GM21526 (cell line): ENCODE data around the gene CADM4.

ENCODE experiments used
- ATAC-seq: cut with Tn5 transposase; IDR thresholded peaks from one replicate; pipeline ENCODE4 v1.9.1; 2021; ENCODE audit warnings: moderate library complexity; ENCODE audit not compliant: unreplicated experiment, low FRiP score

The CADM4 gene

DNA sequence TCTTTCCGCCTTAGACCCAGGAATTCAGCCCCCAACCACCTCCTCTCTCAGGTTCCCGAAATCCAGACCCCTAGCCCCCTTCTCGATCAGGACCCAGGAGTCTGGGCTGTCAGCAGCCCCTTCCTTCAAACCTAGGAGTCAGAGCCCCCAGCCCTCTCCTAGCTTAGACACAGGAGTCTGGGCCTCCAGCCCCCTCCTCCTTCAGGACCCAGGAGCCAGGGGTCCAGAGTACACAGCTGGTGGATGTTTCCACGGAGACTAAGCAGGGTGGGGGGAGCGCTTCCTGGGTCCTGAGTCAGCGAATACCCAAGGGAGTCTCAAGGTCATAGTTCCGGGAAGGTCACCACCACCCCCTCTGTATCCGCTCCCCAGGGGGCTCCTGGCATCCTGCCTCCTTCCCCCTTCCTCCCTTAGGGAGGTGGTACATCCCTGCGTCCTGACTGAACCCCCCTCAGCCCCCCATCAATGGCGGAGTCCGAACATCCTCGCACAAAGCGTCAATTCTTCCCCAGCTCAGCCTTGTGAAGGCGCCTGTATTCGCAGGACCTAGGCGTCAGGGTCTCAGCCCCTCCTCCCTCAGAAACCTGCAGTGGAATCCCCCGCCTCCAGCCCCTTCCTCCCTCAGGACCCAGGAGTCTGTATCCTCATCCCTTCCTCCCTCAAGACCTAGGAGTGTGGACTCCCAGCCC is 4.6 kb downstream of the CADM4 start:
- no peak for ATAC-seq

- ATAC-seq, result no peak
These were observed 5.2 kb downstream of the CADM4 start for GRCh38 chr19:43634506-43634871.

GRCh38 chr19:43634068-43634467 is 5.6 kb downstream of the CADM4 start:
- no peak for ATAC-seq

- ATAC-seq, result no peak
These were observed 6.1 kb downstream of the CADM4 start for GRCh38 chr19:43633520-43633919.

GRCh38 chr19:43631491-43631890 is 8.2 kb downstream of the CADM4 start:
- no peak for ATAC-seq

GRCh38 chr19:43628646-43629326 is 10.9 kb downstream of the CADM4 start:
- no peak for ATAC-seq

DNA sequence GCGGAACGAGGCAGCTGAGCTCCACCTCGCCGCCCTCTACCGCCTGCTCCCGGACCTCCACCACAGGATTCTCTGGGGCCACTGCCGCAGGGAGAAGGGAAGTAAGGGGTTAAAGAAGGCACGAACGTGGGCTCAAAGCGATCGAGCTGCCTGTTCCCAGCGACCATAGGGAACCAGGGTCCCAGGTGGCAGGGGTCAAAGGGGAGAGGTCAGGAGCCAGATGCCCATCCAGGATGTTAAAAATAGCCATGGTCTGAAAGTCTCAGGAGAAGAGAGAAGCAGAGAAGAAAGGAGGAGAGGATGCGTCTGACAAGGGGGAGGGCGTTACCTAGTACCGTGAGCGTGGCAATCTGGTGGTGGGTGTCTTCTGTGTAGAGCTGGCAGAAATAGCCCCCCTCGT is 12.8 kb downstream of the CADM4 start:
- no peak for ATAC-seq

DNA sequence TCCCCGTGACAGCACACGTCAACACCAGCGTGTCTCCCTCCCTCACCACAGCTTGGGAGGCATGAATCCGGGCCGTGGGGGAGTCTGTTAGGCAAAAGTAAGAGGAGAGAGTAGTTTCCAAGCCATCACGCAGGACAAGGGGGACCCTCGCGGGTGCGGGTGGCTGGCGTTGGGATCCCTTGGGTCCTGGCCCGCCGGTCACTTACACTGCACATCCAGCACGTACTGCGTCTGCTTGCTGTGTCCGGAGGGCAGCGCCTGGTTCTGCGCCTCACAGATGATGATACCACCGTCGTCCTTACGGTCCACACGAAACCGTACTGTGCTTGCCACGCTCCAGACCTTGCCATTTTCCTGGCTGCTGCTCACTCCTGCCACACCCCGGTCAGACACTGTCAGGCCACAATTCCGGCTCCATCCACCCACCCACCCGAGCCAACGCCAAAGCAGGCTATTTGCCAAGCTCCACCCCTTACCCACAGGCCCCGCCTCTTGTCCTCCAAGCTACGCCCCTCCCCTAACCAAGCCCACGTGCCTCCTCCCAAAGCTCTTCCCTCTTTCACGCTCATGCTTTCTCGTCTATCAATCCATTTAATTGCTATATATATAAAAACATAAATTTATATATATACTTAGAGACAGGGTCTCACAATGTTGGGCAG is 13.6 kb downstream of the CADM4 start:
- ATAC-seq, result no peak

DNA sequence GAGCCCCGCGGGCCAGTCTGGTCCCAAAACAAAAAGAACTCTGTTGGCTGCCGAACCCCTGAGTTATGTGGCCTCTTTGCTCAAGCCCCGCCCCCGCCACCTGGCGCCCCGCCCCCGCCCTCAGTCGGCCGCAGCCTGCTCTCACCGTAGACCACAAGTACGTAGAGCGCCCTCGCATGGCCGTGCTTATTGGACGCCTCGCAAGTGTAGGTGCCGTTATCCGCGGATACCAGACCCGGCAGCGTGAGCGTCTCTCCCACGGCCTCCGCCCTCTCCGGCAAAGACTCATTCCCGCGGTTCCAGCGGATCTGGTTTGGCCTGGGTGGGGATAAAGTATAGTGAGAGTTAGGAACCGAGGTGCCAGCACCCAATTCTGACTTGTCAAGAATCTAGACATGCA is 14.7 kb downstream of the CADM4 start:
- ATAC-seq, result peak; percentile 57

- ATAC-seq, result no peak
These were observed 15.6 kb downstream of the CADM4 start for GRCh38 chr19:43623889-43624670.

- no peak for ATAC-seq
These were observed 16.7 kb downstream of the CADM4 start for GRCh38 chr19:43622956-43623355.

DNA sequence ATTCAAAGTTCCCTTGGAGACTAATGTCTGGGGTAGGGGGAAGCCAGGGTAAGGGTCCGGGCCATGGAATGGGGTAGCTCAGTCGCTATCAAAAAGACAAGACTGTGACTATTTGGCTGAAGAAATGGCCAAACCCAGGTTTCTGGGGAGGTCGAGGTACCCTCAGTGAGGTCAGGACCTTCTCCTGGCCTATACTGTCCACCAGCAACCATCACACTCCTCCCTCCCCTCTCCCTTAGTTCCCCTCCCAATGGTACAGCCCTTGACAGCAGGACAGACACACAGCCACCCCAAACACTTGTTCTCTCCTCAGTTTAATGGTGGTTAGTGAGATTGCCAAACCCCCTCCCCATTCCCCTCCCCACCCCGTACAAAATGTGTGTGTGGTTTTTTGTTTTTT is 17.6 kb downstream of the CADM4 start:
- ATAC-seq, result no peak

DNA sequence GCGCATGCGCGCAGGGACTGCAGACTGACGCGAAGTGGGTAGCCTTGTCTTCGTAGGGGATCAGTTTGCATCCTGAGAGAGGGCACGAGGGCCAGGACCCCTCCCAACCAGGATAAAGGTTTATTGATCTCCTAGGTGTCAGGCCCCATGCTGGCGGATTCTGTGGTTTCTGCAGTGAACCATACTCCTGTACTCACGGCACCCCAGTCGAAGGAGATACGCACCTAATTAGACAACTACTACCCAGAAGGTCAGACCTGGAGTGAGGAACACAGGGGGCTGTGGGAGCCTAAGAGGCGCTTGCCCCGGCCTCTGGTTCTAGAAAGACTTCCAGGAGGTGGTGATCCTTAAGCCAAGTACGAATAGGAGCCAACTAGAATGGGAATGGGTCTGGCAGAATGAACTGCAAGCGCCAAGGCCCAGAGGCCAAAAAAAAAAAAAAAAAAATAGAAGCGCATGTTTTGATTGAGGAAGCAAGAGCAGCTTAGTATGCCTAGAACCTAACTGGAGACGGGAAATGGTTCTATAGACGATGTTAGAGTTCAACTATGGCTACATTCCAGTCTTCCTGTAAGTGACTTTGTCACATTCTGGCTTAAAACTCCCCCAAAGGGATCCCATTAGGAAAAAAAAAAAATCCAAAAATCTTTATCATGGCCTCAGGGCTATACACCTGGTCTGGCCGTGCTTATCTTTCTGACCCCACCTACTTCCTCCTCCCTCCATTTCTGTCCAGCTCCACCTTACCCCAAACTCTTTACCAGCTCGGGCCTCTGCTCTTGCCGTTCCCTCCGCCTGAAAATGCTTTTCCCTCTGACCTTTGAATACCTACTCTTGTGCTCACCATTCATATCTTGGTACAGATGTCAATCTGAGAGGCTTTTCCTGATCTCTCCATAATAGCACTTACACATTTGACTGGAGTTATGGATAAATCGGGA is 19.3 kb downstream of the CADM4 start:
- no peak for ATAC-seq

- ATAC-seq, result peak; percentile 59
These were observed 20.2 kb downstream of the CADM4 start, which contains the start of gene ZNF428 for GRCh38 chr19:43619262-43620060. ZNF428 (minus strand) TSS chr19:43619629; CDS start chr19:43614304, 5,325 bp downstream.

DNA sequence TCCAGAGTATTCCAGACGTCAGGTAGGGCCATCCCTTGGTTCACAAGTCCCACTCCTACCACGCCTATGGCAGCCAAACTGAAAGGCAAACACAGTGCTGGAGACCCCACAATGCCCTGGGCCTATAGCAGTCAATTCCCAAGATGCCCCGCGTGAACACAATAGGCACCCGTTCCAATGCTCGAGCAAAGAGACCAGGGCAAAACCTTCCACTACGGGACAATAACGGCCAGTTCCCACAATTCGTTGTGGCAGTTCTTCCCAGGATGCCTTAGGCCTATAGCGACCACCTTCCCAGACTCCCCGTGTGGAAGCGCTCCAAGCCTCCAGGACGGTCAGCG is 20.8 kb downstream of the CADM4 start:
- peak; percentile 21 for ATAC-seq

DNA sequence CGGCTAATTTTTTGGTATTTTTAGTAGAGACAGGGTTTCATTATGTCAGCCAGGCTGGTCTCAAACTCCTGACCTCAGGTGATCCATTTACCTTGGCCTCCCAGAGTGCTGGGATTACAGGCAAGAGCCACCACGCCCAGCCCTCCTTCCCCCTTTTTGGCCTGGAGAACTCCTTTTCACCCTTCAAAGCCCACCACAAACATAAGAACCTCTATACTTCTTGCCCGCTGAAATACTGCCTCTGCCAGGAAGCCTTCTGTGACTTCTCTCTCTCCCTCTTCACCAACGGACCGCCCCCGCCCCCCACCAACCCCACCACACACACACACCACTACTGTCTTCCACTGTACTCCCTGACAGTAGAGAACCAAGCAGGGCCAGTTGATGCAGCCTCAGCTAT is 22.7 kb downstream of the CADM4 start:
- no peak for ATAC-seq

- no peak for ATAC-seq
These were observed 23.3 kb downstream of the CADM4 start for GRCh38 chr19:43616306-43616705.

DNA sequence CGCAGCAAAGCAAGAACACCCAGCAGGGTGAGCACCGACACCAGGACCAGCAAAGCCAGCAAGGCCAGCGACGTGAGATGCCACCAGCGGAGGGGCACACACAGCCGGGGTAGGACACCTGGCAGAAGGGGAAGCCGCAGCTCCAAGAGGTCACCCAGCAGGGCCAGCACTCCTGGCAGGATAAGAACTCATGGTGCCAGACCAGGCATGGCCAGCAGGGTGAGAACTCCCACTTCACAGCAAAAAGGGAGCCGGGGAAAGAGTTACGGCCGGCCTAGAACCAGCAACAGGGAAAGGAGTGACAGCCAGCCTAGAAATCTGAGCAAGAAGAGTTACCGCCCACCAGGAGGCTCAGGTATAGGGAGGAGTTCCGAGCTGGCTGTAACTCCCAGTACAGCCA is 27.3 kb downstream of the CADM4 start:
- no peak for ATAC-seq

- no peak for ATAC-seq
These were observed 27.9 kb downstream of the CADM4 start, which contains the start of gene SRRM5 for GRCh38 chr19:43611788-43612187. SRRM5 (plus strand) TSS chr19:43612088; CDS start chr19:43612122, 34 bp downstream.
